ENCODE data around the gene SCFD2.

GRCh38 chr4:53162969-53163368 lies 202.9 kb downstream of the SCFD2 start:
- TF ChIP-seq CTCF (IDR thresholded peaks at IDR 0.05) (no peak), POLR2A (IDR thresholded peaks at IDR 0.05) (no peak)
